Cardiac fibroblast (primary cell): ENCODE measurements around the gene SEL1L3.
A peak's percentile ranks its signal among the peaks of the same experiment; 100 is the strongest.

Experiments
- DNase-seq, 2 donors: peaks; one replicate each; pipeline versions ENCODE4 v3.0.0 to v3.0.0-alpha.2; 2010; ENCODE audit warnings: low read depth in 2 of 2
- H3K4me3 ChIP-seq, 2 donors: replicated peaks in 1 of 2; 1 replicate in 1 of 2; 2 replicates in 1 of 2; pipeline ENCODE4 v1.5.1; 2011; ENCODE audit warnings: low read depth in 2 of 2, low read length in 2 of 2, mild to moderate bottlenecking in 2 of 2, moderate library complexity in 1 of 2
- TF ChIP-seq, protein P1 (sequence below): IDR thresholded peaks from one replicate; pipeline ENCODE4 v1.5.1; 2011; ENCODE audit warnings: low read depth, mild to moderate bottlenecking, low read length, inconsistent platforms

The SEL1L3 gene

DNA sequence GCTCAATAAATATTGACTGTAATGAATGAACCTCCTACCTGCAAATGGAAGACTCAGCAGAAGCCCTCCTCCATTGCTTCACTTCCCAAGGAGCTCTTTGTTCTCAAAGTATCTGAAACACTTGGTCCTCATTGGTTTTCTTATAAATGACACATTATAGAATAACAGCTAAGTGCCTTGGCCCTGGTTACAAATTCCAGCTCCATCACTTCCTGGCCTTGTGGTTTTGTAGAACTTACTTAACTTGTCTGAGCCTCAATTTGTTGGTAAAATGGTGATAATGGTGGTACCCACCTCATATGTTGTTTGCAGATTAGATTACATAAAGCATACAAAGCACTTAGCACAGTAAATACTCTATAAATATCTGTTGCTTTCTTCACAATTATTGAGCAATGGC, 26.0 kb upstream of the SEL1L3 start:
- TF ChIP-seq, protein P1, sequence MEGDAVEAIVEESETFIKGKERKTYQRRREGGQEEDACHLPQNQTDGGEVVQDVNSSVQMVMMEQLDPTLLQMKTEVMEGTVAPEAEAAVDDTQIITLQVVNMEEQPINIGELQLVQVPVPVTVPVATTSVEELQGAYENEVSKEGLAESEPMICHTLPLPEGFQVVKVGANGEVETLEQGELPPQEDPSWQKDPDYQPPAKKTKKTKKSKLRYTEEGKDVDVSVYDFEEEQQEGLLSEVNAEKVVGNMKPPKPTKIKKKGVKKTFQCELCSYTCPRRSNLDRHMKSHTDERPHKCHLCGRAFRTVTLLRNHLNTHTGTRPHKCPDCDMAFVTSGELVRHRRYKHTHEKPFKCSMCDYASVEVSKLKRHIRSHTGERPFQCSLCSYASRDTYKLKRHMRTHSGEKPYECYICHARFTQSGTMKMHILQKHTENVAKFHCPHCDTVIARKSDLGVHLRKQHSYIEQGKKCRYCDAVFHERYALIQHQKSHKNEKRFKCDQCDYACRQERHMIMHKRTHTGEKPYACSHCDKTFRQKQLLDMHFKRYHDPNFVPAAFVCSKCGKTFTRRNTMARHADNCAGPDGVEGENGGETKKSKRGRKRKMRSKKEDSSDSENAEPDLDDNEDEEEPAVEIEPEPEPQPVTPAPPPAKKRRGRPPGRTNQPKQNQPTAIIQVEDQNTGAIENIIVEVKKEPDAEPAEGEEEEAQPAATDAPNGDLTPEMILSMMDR: no peak
- peak; percentile 32 to 58 for DNase-seq
- H3K4me3 ChIP-seq: no peak overlapping the region

DNA sequence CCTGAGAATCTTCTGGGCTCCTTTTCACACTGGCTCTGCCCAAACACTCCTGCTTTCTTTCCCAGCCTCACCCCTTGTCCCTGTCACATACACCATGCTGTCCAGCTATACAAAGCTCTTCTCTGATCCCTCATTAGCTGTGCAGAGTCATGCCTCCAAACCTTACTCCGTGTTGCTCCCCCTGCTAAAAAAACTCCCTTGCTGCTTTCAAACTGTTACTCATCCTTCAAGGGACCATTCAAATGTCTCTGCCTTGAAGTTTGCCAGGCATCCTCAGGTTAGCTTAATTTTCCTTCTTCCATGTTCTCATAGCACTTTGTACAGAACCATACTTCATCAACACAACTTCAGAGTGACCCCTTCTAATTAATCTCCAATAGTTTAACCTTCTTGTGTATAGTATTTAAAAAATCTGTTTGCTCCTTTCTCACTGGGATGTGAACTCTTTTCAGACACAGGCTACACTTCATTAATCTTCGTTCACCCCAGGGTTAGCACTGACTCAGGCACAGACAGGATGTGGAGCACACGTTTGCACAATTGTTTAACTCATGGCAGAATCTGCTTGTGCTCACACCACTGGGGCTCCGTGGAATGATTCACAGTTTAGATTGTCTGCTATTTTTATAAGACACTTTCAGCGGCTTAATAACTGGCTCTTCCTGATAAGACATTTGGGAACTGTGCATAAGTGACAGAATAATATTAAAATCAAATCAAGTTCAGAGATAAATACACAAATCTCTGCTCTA, 21.4 kb upstream of the SEL1L3 start:
- H3K4me3 ChIP-seq: no peak overlapping the region
- peak; percentile 51 to 81 for DNase-seq
- TF ChIP-seq, protein P1: no peak

DNA sequence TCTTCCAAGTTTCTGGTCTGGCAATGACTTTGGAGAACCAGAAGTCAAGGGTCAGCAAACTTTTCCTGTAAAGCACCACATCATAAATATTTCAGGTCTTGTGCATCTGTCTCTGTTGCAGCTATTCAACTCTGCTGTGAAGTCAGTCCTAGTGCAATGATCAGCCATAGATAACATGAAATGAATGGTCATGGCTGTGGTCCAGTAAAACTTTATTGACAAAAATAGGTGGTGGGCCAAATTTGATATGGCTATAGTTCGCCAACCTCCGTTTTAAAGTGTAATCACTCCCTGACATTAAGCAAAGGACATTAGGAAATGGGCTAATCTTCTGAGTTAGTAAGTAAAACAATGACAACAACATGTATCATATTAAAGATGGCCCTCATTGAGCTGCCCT, 20.8 kb upstream of the SEL1L3 start:
- H3K4me3 ChIP-seq: no peak overlapping the region
- DNase-seq: no peak
- TF ChIP-seq, protein P1: no peak

DNA sequence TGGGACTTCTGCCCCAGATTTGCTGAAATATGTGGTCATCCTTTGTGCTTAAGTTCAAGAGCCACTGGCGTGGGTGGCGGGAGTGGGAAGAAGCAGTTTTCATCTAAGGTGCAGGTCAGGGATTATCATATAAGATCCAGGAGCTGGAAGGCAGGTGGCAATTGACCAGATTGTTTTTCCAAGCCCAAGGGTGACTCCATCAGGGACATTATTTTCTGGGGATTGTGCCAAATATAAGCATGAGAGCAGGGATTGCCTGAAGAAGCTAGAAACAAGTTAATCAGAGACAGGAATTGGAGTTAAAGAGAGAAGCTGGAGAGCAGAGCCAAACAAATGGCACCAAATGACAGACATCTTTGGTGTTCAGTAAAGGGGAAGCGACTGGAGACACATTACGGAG, 19.4 kb upstream of the SEL1L3 start:
- TF ChIP-seq, protein P1: no peak
- no peak for DNase-seq
- no peak overlapping the region for H3K4me3 ChIP-seq

DNA sequence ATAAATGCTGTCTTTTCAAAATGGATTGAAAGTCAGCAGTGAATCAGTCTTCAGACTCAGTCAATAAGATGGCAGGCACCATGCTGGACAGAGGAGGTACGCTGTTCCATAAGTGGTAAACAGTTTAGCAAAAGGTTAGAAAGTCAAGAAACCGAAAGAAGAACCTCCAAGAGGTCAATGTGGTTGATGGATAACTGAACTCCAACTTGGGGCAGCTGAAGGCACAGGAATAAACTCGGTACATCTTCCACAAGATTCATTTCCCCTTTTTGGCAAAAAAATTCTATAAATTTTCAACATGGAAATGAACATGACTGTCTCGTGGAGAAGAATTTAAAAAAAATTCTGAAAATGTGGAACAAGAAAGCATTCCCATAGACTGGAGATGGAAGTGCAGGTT, 18.4 kb upstream of the SEL1L3 start:
- TF ChIP-seq, protein P1: no peak
- no peak for DNase-seq
- H3K4me3 ChIP-seq: no peak overlapping the region

DNA sequence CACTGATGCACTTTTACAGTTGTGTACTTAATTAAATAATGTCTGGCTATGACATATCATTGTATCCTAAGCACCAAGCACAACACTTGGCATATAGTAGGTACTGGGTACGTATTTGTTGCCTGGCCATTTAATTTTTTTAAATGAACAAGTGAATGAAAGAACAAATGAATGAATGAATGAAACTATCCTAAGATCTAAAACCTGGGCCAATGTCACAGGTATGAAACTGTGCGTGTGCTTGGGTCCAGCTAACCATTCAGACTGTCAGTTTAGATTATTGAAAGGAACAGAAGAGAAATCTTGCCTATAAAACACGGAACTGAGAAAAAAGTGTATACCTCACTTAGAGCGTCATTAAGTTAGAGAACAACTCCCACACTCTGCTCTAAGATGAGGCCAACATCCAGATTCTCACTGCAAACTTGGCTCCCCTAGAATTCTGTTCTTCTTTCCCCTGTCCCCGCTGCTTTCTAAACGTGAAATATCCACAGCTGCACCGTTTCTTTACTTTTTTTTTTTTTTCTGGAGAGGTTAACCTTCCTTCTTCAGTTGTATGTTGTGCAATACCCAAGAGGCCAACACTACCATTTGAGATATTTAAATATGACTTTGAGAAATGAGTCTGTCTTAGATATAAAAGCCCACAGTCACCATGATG, 17.3 kb upstream of the SEL1L3 start:
- no peak overlapping the region for H3K4me3 ChIP-seq
- TF ChIP-seq, protein P1: no peak
- peak; percentile 81 to 83 for DNase-seq
